Activated CD4-positive, alpha-beta T cell treated with anti-CD3 and anti-CD28 coated beads for 4 hours (primary cell): ENCODE measurements around the gene AGPAT3.

Experiments
- DNase-seq, 2 donors: peaks; one replicate each; pipeline ENCODE4 v3.0.0-alpha.2; 2020

The AGPAT3 gene

DNA sequence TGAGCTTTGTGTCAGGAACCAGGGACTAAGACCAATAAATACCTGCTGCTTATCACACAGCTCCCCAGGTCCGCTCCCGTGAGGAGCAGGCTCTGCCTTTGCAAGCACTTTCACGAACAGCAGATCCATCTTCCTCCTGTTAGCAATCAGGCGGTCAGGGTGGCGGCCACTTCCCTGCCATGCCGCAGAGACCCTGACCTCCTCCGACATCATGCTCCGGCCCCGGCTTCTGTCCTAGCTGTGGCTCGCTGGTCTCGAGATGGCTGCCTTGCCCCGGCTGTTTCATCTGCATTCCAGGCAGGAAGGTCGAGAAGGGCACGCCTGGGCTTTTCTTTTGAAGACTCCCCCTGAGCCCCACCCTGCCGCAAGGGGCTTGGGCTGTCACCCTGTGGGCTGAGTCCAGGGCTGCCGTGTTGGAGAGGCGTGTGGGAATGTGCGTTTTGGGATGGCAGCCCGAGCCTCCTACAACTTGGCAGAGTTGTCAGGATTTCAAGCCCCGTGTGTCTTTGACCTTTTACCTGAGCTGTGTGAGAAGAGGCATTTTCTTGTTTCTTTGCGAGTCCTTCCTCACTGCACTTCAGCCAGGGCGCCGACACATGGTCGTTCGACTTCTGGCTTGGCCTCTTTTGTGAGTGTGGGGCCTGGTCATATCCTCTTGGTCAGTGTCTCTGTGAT is 59.5 kb downstream of the AGPAT3 start:
- no peak for DNase-seq

- no peak for DNase-seq
Measured at GRCh38 chr21:43925096-43925481, 60.1 kb downstream of the AGPAT3 start.

DNA sequence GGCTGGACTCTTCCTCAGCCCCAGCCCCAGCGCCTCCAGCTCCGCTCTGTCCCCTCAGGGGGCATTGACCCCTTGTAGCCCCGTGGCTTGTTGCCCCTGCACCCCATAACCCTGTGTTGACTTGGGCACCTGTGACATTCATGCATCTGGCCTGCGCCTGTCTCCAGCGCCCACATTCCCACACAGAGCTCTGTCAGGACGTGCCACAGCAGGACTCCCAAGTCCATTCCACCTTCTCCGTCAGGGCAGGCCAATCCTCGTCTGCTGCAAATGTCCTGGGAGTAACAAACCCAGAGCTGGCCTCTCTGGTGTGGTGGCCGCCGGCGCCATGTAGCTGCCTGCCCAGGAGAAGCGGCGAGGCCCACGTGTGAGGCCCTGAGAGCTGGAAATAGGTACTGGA is 60.6 kb downstream of the AGPAT3 start:
- no peak for DNase-seq

GRCh38 chr21:43926196-43926595 is 61.2 kb downstream of the AGPAT3 start:
- no peak for DNase-seq

- no peak for DNase-seq
Measured at GRCh38 chr21:43927591-43928221, 62.7 kb downstream of the AGPAT3 start.

GRCh38 chr21:43928222-43929125 is 63.5 kb downstream of the AGPAT3 start:
- DNase-seq, result no peak

DNA sequence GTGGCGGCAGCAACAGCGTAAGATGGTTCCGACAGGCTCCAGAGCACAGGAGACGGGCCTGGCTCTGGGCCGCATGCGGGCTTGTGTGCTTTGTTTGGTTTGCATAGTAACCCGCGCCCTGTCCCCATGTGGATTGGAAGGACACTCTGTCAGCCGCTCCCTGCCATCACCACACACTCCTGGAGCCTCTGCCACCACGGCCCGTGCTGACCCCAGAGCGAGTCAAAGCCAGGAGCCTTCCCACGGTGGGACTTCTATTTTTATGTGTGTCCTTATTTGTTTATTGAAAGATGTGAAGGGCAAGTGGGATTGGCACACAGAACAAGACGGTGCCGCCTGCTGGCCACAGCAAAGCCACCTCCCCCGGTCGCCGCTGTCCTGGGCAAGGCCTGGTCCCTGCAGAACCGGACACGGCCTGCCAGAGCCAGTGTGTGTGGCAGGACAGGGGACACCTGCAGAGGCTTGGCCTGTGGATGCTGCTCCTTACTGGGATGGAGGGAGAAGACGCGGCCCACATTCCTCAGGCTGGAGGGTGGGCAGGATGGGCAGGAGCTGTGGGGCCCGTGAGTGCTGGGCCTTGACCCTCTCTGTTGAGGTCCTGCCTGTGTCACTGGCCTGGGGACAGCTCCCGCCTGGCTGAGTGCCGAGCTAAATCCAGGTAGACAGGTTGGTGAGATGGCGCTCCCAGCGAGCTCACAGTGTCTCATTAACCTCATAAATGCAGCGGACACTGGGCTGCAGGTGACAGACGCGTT is 64.4 kb downstream of the AGPAT3 start:
- DNase-seq, result no peak

- no peak for DNase-seq
Measured at GRCh38 chr21:43930074-43930847, 65.2 kb downstream of the AGPAT3 start.

GRCh38 chr21:43930848-43931375 is 65.9 kb downstream of the AGPAT3 start:
- DNase-seq, result no peak

GRCh38 chr21:43931489-43931888 is 66.5 kb downstream of the AGPAT3 start:
- DNase-seq, result no peak

GRCh38 chr21:43932005-43932404 is 67.0 kb downstream of the AGPAT3 start:
- no peak for DNase-seq

GRCh38 chr21:43933199-43933598 is 68.2 kb downstream of the AGPAT3 start:
- DNase-seq, result no peak

DNA sequence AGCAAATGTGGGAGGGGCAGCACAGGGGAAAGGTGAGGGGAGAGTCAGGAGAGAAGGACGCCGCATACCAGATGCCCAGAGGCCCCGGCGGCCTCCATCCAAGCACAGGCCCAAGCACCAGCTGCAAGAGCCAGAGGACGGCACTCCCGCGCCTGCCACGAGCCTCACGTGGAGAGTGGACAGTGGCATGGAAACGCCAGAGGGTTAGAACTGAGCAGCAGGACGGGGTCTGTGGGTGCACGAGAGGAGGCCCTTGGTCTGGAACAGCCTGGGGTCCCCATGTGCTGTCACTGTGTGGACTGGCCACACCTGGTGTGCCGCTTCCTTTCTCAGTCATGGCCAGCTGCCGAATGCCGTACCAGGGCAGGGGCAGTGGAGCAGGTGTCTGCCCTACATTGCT is 68.7 kb downstream of the AGPAT3 start:
- no peak for DNase-seq

GRCh38 chr21:43934116-43934515 is 69.1 kb downstream of the AGPAT3 start:
- no peak for DNase-seq

- no peak for DNase-seq
Measured at GRCh38 chr21:43934716-43935705, 70.0 kb downstream of the AGPAT3 start.

DNA sequence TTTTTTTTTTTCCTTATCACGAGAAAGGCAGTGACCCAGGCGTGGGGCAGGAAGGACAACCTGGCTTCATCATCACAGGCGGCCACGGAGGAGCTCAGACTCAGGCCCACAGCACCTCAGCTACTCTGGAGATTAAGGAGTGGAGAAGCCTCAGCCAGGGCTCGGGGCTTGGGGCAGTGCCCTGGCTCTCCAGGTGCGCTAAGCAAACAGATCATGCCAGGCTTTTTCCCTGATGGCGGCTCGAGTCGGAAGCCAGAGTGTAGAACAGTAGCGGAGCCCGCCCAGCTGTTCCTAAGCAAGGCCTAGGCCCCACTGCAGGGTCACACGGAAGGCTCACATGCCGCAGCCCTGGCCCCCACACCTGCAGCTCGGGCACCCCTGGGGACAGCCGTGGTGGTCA is 70.7 kb downstream of the AGPAT3 start:
- no peak for DNase-seq

GRCh38 chr21:43936247-43936967 is 71.4 kb downstream of the AGPAT3 start:
- DNase-seq, result no peak

GRCh38 chr21:43937051-43937832 is 72.2 kb downstream of the AGPAT3 start:
- no peak for DNase-seq

GRCh38 chr21:43937891-43938309 is 72.9 kb downstream of the AGPAT3 start:
- no peak for DNase-seq
